H1 (cell line): ENCODE results near the gene SYT13. TPM values are rescaled to one million over a fixed set of nuclear protein-coding genes. Genes with fewer than 3 reads are reported as not detected.

Source experiments
- CTCF ChIA-PET: fragments of 300-600 bp; sonication (Branson Sonifier 250); formaldehyde crosslinking; loops from one replicate; lab custom pipeline; 2021; ENCODE audit not compliant: partially characterized antibody; lab: Charles Lee
- POLR2A ChIA-PET: fragments of 300-600 bp; sonication (Branson Sonifier 250); formaldehyde crosslinking; loops from one replicate; lab custom pipeline; 2021; ENCODE audit warnings: inconsistent platforms; ENCODE audit not compliant: partially characterized antibody; lab: Charles Lee
- DNase-seq, 2 experiments: peaks; one replicate each; pipeline versions ENCODE4 v3.0.0 to v3.0.0-alpha.2; 2010 to 2022; ENCODE audit warnings: low spot score in 2 of 2, low read depth in 1 of 2, mixed read lengths in 1 of 2
- FAIRE-seq: peaks from 2 replicates; lab custom pipeline; 2011; peaks lifted over from hg19 to GRCh38; lab: Jason Lieb, UNC
- H2AFZ ChIP-seq: 2 replicates; pipeline ENCODE4 v1.8.1; 2012; ENCODE audit warnings: low read length, inconsistent platforms
- H2AK5ac ChIP-seq: 2 replicates; pipeline ENCODE4 v1.6.1; 2013; ENCODE audit warnings: low read depth, low read length
- H2BK120ac ChIP-seq: replicated peaks from 2 replicates; pipeline ENCODE3; 2013; ENCODE audit warnings: low read depth, low read length, inconsistent platforms
- H2BK12ac ChIP-seq: 2 replicates; pipeline ENCODE4 v1.6.1; 2013; ENCODE audit warnings: low read depth, low read length
- H2BK15ac ChIP-seq: 2 replicates; pipeline ENCODE4 v1.6.1; 2013; ENCODE audit warnings: low read length
- H2BK20ac ChIP-seq: 2 replicates; pipeline ENCODE4 v1.6.1; 2013; ENCODE audit warnings: low read length
- H2BK5ac ChIP-seq: 2 replicates; pipeline ENCODE4 v1.6.1; 2013; ENCODE audit warnings: low read depth, low read length
- H3K14ac ChIP-seq: 2 replicates; pipeline ENCODE4 v1.6.1; 2013; ENCODE audit warnings: inconsistent platforms; ENCODE audit not compliant: insufficient read length
- H3K18ac ChIP-seq: 2 replicates; pipeline ENCODE4 v1.6.1; 2013; ENCODE audit warnings: low read length; ENCODE audit errors: extremely low read depth
- H3K23ac ChIP-seq: 2 replicates; pipeline ENCODE4 v1.6.1; 2013; ENCODE audit warnings: inconsistent platforms; ENCODE audit not compliant: insufficient read length
- H3K23me2 ChIP-seq: 2 replicates; pipeline ENCODE4 v1.6.1; 2013; ENCODE audit warnings: low read depth, low read length
- H3K27ac ChIP-seq: 2 replicates; pipeline ENCODE4 v1.6.1; 2011; ENCODE audit warnings: low read depth, low read length, inconsistent platforms
- H3K27me3 ChIP-seq, 4 experiments: replicated peaks in 1 of 4; 1 replicate in 1 of 4; 2 replicates in 3 of 4; pipeline versions ENCODE4 v1.6.1 to v1.8.1; 2011 to 2013; ENCODE audit warnings: low read length in 3 of 4, mild to moderate bottlenecking in 3 of 4, inconsistent platforms in 2 of 4, mixed read lengths in 2 of 4, moderate library complexity in 1 of 4; ENCODE audit not compliant: control insufficient read depth in 3 of 4, insufficient read depth in 3 of 4; ENCODE audit errors: extremely low read depth in 1 of 4
- H3K36me3 ChIP-seq, 4 experiments: 2 replicates each; pipeline versions ENCODE4 v1.6.1 to v1.8.1; 2011 to 2013; ENCODE audit warnings: mild to moderate bottlenecking in 4 of 4, low read length in 3 of 4, moderate library complexity in 2 of 4, control low read depth in 1 of 4, inconsistent platforms in 1 of 4; ENCODE audit not compliant: insufficient read depth in 4 of 4, control insufficient read depth in 2 of 4
- H3K4ac ChIP-seq: replicated peaks from 2 replicates; pipeline ENCODE3; 2013; ENCODE audit warnings: low read length, low read depth, mixed read lengths, inconsistent platforms; ENCODE audit not compliant: insufficient read length
- H3K4me1 ChIP-seq, 4 experiments: replicated peaks in 1 of 4; 1 replicate in 1 of 4; 2 replicates in 3 of 4; pipeline versions ENCODE4 v1.6.1 to v1.8.1; 2011 to 2013; ENCODE audit warnings: low read length in 3 of 4, inconsistent platforms in 2 of 4, mixed read lengths in 1 of 4; ENCODE audit not compliant: insufficient read depth in 4 of 4, control insufficient read depth in 3 of 4
- H3K4me2 ChIP-seq, 2 experiments: 2 replicates each; pipeline versions ENCODE4 v1.6.1 to v1.8.1; 2011 to 2013; ENCODE audit warnings: low read depth in 2 of 2, low read length in 2 of 2, control low read depth in 1 of 2, inconsistent platforms in 1 of 2, mild to moderate bottlenecking in 1 of 2; ENCODE audit not compliant: insufficient read depth in 1 of 2
- H3K4me3 ChIP-seq, 4 experiments: fragments of 200-600, 300-600 bp in 1 of 4; sonication (generic), shearing (Covaris generic), sonication (Bioruptor Twin) in 1 of 4; 2 replicates each; pipeline versions ENCODE4 v1.5.1 to v1.8.1; 2011 to 2016; ENCODE audit warnings: low read length in 4 of 4, low read depth in 3 of 4, control low read depth in 2 of 4, inconsistent platforms in 2 of 4, mild to moderate bottlenecking in 2 of 4, mixed read lengths in 1 of 4, moderate library complexity in 1 of 4; ENCODE audit not compliant: insufficient read depth in 2 of 4; ENCODE audit errors: extremely low read depth in 1 of 4
- H3K56ac ChIP-seq: replicated peaks from 2 replicates; pipeline ENCODE3; 2013; ENCODE audit warnings: low read depth, mild to moderate bottlenecking, mixed read lengths, low read length, inconsistent platforms; ENCODE audit not compliant: insufficient read length
- H3K79me1 ChIP-seq: 2 replicates; pipeline ENCODE4 v1.6.1; 2013; ENCODE audit warnings: low read depth, low read length, control low read depth
- H3K79me2 ChIP-seq, 2 experiments: 2 replicates each; pipeline versions ENCODE4 v1.6.1 to v1.8.1; 2012 to 2013; ENCODE audit warnings: low read length in 2 of 2, mild to moderate bottlenecking in 2 of 2, inconsistent platforms in 1 of 2; ENCODE audit not compliant: insufficient read depth in 2 of 2, control insufficient read depth in 1 of 2
- H3K9ac ChIP-seq, 4 experiments: replicated peaks in 1 of 4; 1 replicate in 1 of 4; 2 replicates in 3 of 4; pipeline versions ENCODE4 v1.6.1 to v1.8.1; 2011 to 2013; ENCODE audit warnings: low read depth in 3 of 4, low read length in 3 of 4, control low read depth in 2 of 4, mild to moderate bottlenecking in 2 of 4, moderate library complexity in 2 of 4, inconsistent platforms in 1 of 4; ENCODE audit errors: extremely low read depth in 1 of 4
- H3K9me3 ChIP-seq, 2 experiments: 2 replicates each; pipeline versions ENCODE4 v1.6.1 to v1.8.1; 2012 to 2013; ENCODE audit warnings: mild to moderate bottlenecking in 2 of 2, moderate library complexity in 2 of 2, control low read depth in 1 of 2, inconsistent platforms in 1 of 2, low read depth in 1 of 2, low read length in 1 of 2, mixed read lengths in 1 of 2; ENCODE audit not compliant: insufficient read depth in 2 of 2
- H4K20me1 ChIP-seq, 2 experiments: replicated peaks in 1 of 2; 2 replicates each; pipeline versions ENCODE3 to v1.8.1; 2011 to 2013; ENCODE audit warnings: inconsistent platforms in 2 of 2, low read length in 2 of 2, mild to moderate bottlenecking in 1 of 2; ENCODE audit not compliant: insufficient read depth in 2 of 2, control insufficient read depth in 1 of 2
- H4K5ac ChIP-seq: 2 replicates; pipeline ENCODE4 v1.6.1; 2013; ENCODE audit warnings: low read length, low read depth, mixed read lengths, inconsistent platforms; ENCODE audit not compliant: insufficient read length
- H4K8ac ChIP-seq: 2 replicates; pipeline ENCODE4 v1.8.0; 2013; ENCODE audit warnings: mild to moderate bottlenecking, moderate library complexity, low read length, inconsistent platforms; ENCODE audit not compliant: insufficient read depth; ENCODE audit errors: extremely low read depth
- H4K91ac ChIP-seq: replicated peaks from 2 replicates; pipeline ENCODE3; 2013; ENCODE audit warnings: low read length, mixed read lengths, inconsistent platforms; ENCODE audit not compliant: insufficient read length
- ATF3 ChIP-seq: IDR thresholded peaks from 2 replicates; pipeline ENCODE4 v1.6.1; 2011; ENCODE audit warnings: low read depth, mild to moderate bottlenecking, low read length; ENCODE audit not compliant: insufficient read depth
- CEBPB ChIP-seq: IDR thresholded peaks from 2 replicates; pipeline ENCODE4 v1.6.1; 2012; ENCODE audit warnings: low read depth, low read length
- CHD2 ChIP-seq: IDR thresholded peaks from 2 replicates; pipeline ENCODE4 v1.6.1; 2012; ENCODE audit warnings: low read length, improper control_type of control experiment
- CTCF ChIP-seq, 3 experiments: IDR thresholded peaks; 1 replicate in 2 of 3; 2 replicates in 1 of 3; pipeline versions ENCODE4 v1.5.1 to v1.6.1; 2011; ENCODE audit warnings: low read length in 3 of 3, mild to moderate bottlenecking in 3 of 3, inconsistent platforms in 2 of 3, low read depth in 1 of 3, moderate library complexity in 1 of 3; ENCODE audit not compliant: insufficient read depth in 1 of 3; ENCODE audit errors: control extremely low read depth in 1 of 3
- FOSL1 ChIP-seq: IDR thresholded peaks from 2 replicates; pipeline ENCODE4 v1.6.1; 2011; ENCODE audit warnings: mild to moderate bottlenecking, low read depth, low read length, moderate library complexity; ENCODE audit not compliant: insufficient read depth
- KDM1A ChIP-seq: fragments of 200-600, 300-600 bp; sonication (generic); IDR thresholded peaks from 2 replicates; pipeline ENCODE4 v1.7.1; 2016; ENCODE audit warnings: mild to moderate bottlenecking, low read length, borderline replicate concordance
- RAD21 ChIP-seq, 2 experiments: IDR thresholded peaks in 1 of 2; conservative IDR thresholded peaks in 1 of 2; 2 replicates each; pipeline ENCODE4 v1.6.1; 2011; ENCODE audit warnings: low read depth in 2 of 2, low read length in 2 of 2, improper control_type of control experiment in 1 of 2, inconsistent platforms in 1 of 2, mild to moderate bottlenecking in 1 of 2, moderate library complexity in 1 of 2
- SAP30 ChIP-seq: fragments of 300-600 bp; sonication (generic); IDR thresholded peaks from 2 replicates; pipeline ENCODE4 v1.7.1; 2012; ENCODE audit warnings: low read length, moderate library complexity, mild to moderate bottlenecking, inconsistent platforms; ENCODE audit not compliant: insufficient read depth, insufficient replicate concordance
- whole genome bisulfite sequencing, 2 experiments: shearing (Covaris generic) in 1 of 2; methylation state at CpG; one replicate each; pipeline versions ENCODE4 v1.1.6 to v1.1.7; 2013 to 2015; ENCODE audit warnings: low lambda C conversion rate in 2 of 2, mixed read lengths in 2 of 2, inconsistent platforms in 1 of 2, low coverage in 1 of 2, missing lambda C conversion rate in 1 of 2; ENCODE audit not compliant: insufficient replicate concordance in 2 of 2, insufficient coverage in 1 of 2, insufficient read length in 1 of 2; ENCODE audit errors: extremely low coverage in 1 of 2, missing lambda C conversion rate in 1 of 2; 5-methylcytosine and 5-hydroxymethylcytosine counted together
- polyA plus RNA-seq, 7 experiments: library from polyadenylated mRNA; depleted of rRNA in 3 of 7; stranded (reverse) in 5 of 7; unstranded in 2 of 7; fragments of >200 nt in 5 of 7; fragments of 200-250 nt in 2 of 7; gene quantifications; 1 replicate in 5 of 7; 2 replicates in 1 of 7; 4 replicates in 1 of 7; pipeline versions ENCODE4 v1.2.1 to v1.2.3, GENCODE V29; 2011 to 2013; ENCODE audit warnings: missing spikeins in 2 of 7, mixed read lengths in 2 of 7
- total RNA-seq: library from RNA; stranded (reverse); fragmentation: NEBNext Ultra II Directional; extraction: Animal tissue kit (Norgen Biotek cat#: 25700); gene quantifications from 2 replicates; pipeline ENCODE4 v1.2.1, GENCODE V29; 2021

Gene SYT13
- total and polyA plus RNA-seq, 2 of the 8 experiments (the other 6 are each of a cell fraction or from before 2014, with no cell fraction given): 4.8 to 13.2 TPM

- peak; percentile 86 for FAIRE-seq
- Histone ChIP-seq H2BK20ac (no peak overlapping the region), H2AFZ (no peak overlapping the region), H2BK120ac (no peak overlapping the region), H3K9ac (no peak overlapping the region), H3K79me2 (no peaks in the 10 kb centered on the region), H3K18ac (no peak overlapping the region), H3K36me3 (no peaks in the 10 kb centered on the region), H3K79me1 (no peaks in the 10 kb centered on the region), H3K4me3 (no peak overlapping the region), H4K91ac (no peak overlapping the region), H4K8ac (peak overlapping the region; percentile 7), H2AK5ac (no peak overlapping the region), H3K56ac (no peak overlapping the region), H3K23me2 (no peaks in the 10 kb centered on the region), H4K20me1 (no peaks in the 10 kb centered on the region), H2BK12ac (no peak overlapping the region; the same call in 1 of the 2 replicates), H4K5ac (no peak overlapping the region), H3K23ac (no peak overlapping the region), H3K4ac (no peak overlapping the region), H3K4me1 (peaks cover 3 to 22% (median 14%) of the 10 kb centered on the region in 4 experiments), H3K9me3 (no peaks in the 10 kb centered on the region), H3K27me3 (no peaks in the 10 kb centered on the region), H2BK15ac (no peak overlapping the region), H3K4me2 (no peak overlapping the region), H3K14ac (no peak overlapping the region), H3K27ac (no peak overlapping the region), H2BK5ac (no peak overlapping the region)
- TF ChIP-seq CTCF (IDR thresholded peaks at IDR 0.05; ENCODE audit: control extremely low read depth in 1 of 3, insufficient read depth in 1 of 3, low read depth in 1 of 3, low read length in 3 of 3): peak; percentile 72 to 93 (median 93)
- no peak for TF ChIP-seq CHD2
- TF ChIP-seq CEBPB: no peak
- no peak for TF ChIP-seq FOSL1
- TF ChIP-seq ATF3: 0 out of 2 replicates have a peak, but pooled peaks have one; percentile 8
- no peak for TF ChIP-seq KDM1A
- TF ChIP-seq RAD21 (IDR thresholded peaks at IDR 0.05 in 1 of 2, conservative IDR thresholded peaks at IDR 0.05 in 1 of 2; ENCODE audit: low read depth in 2 of 2, low read length in 2 of 2): peak; percentile 53 to 56
- no peak for TF ChIP-seq SAP30
- peak in 1 of 2 experiments; percentile 74 for DNase-seq
- 69% methylated on average over 11 of the region's 31 CpGs; no CpG with 5 or more reads in 1 of the 2 experiments for WGBS, 2 experiments
- ChIA-PET CTCF (interaction anchor here (0.5 to 5.8 kb wide), 30 partner anchors 8 to 559 kb away, joined by 3 to 49 read pairs (median 4); partner anchors contain the start of gene SYT13), POLR2A (no interaction called here)
Measured at GRCh38 chr11:45212566-45213315, 73.4 kb downstream of the SYT13 start.
